SK-N-SH (cell line): Measurements from ENCODE around the gene COX8A. TPM values are rescaled to one million over a fixed set of nuclear protein-coding genes. Genes with fewer than 3 reads are reported as not detected.

Experiments
- CTCF ChIA-PET: fragments of 300-600, 350-600 bp; formaldehyde crosslinking; extraction: SDS; loops from one replicate; lab custom pipeline; 2021; lab: Yijun Ruan, JAX
- POLR2A ChIA-PET: fragments of 350-600 bp; sonication (Branson Sonifier 250); formaldehyde crosslinking; extraction: SDS; loops from one replicate; lab custom pipeline; 2020; ENCODE audit warnings: antibody characterized with exemption, inconsistent platforms; lab: Yijun Ruan, JAX
- DNase-seq: peaks from one replicate; pipeline ENCODE4 v3.0.0; 2012
- H2AFZ ChIP-seq: fragments of 200-600 bp; sonication (generic); 2 replicates; pipeline ENCODE4 v1.8.1; 2016; ENCODE audit warnings: antibody characterized with exemption, mild to moderate bottlenecking, low read depth
- H3F3A ChIP-seq: fragments of 200-600 bp; sonication (generic); replicated peaks from 2 replicates; pipeline ENCODE3; 2016; ENCODE audit warnings: antibody characterized with exemption, mild to moderate bottlenecking; ENCODE audit not compliant: insufficient read depth
- H3K27ac ChIP-seq, 2 experiments: fragments of 200-500 bp in 1 of 2; fragments of 200-600 bp in 1 of 2; sonication (Bioruptor generic) in 1 of 2; sonication (generic), shearing (Covaris generic) in 1 of 2; 2 replicates each; pipeline versions ENCODE4 v1.5.1 to v1.6.1; 2014 to 2016; ENCODE audit warnings: low read depth in 2 of 2, inconsistent platforms in 1 of 2, low read length in 1 of 2, mild to moderate bottlenecking in 1 of 2, mixed read lengths in 1 of 2
- H3K27me3 ChIP-seq: fragments of 200-600 bp; sonication (generic), shearing (Covaris generic); 2 replicates; pipeline ENCODE4 v1.6.1; 2016; ENCODE audit warnings: mixed run types; ENCODE audit not compliant: insufficient read depth
- H3K36me3 ChIP-seq, 2 experiments: fragments of 200-500 bp in 1 of 2; fragments of 200-600 bp in 1 of 2; sonication (Bioruptor generic) in 1 of 2; sonication (generic) in 1 of 2; replicated peaks in 1 of 2; 2 replicates each; pipeline versions ENCODE3 to v1.5.1; 2014 to 2016; ENCODE audit warnings: low read length in 1 of 2, mild to moderate bottlenecking in 1 of 2; ENCODE audit not compliant: insufficient read depth in 2 of 2, control insufficient read depth in 1 of 2
- H3K4me1 ChIP-seq, 2 experiments: fragments of 200-500 bp in 1 of 2; fragments of 200-600 bp in 1 of 2; sonication (Bioruptor generic) in 1 of 2; sonication (generic), shearing (Covaris generic) in 1 of 2; 2 replicates each; pipeline versions ENCODE4 v1.5.1 to v1.6.1; 2014 to 2016; ENCODE audit warnings: low read depth in 1 of 2, low read length in 1 of 2, mixed run types in 1 of 2; ENCODE audit not compliant: insufficient read depth in 2 of 2, control insufficient read depth in 1 of 2
- H3K4me2 ChIP-seq: fragments of 200-600 bp; sonication (generic), shearing (Covaris generic); 2 replicates; pipeline ENCODE4 v1.6.1; 2017; ENCODE audit warnings: mixed run types
- H3K4me3 ChIP-seq, 2 experiments: fragments of 200-500 bp in 1 of 2; fragments of 200-600 bp in 1 of 2; sonication (Bioruptor generic) in 1 of 2; sonication (generic), shearing (Covaris generic) in 1 of 2; 2 replicates each; pipeline versions ENCODE4 v1.5.1 to v1.8.1; 2014 to 2016; ENCODE audit warnings: low read depth in 2 of 2, inconsistent platforms in 1 of 2, low read length in 1 of 2, mild to moderate bottlenecking in 1 of 2, mixed read lengths in 1 of 2, moderate library complexity in 1 of 2
- H3K79me2 ChIP-seq: fragments of 200-600 bp; sonication (generic); 2 replicates; pipeline ENCODE4 v1.8.1; 2017; ENCODE audit warnings: mild to moderate bottlenecking; ENCODE audit not compliant: insufficient read depth
- H3K9ac ChIP-seq: fragments of 200-600 bp; sonication (generic); 2 replicates; pipeline ENCODE4 v1.6.1; 2017; ENCODE audit warnings: mixed run types
- H3K9me2 ChIP-seq: fragments of 200-600 bp; sonication (generic); 2 replicates; pipeline ENCODE4 v1.6.1; 2017; ENCODE audit warnings: mixed run types
- H3K9me3 ChIP-seq: fragments of 200-600 bp; sonication (generic); 2 replicates; pipeline ENCODE4 v1.6.1; 2017; ENCODE audit warnings: mixed run types, mild to moderate bottlenecking, moderate library complexity
- H4K20me1 ChIP-seq: fragments of 200-600 bp; sonication (generic); 2 replicates; pipeline ENCODE4 v1.6.1; 2017; ENCODE audit warnings: mild to moderate bottlenecking, mixed run types; ENCODE audit not compliant: insufficient read depth
- EZH2phosphoT487 ChIP-seq: fragments of 200-600 bp; sonication (generic); IDR thresholded peaks from 2 replicates; pipeline ENCODE4 v1.6.1; 2017; ENCODE audit warnings: low read depth, mixed run types, mild to moderate bottlenecking, antibody characterized with exemption, moderate library complexity, borderline replicate concordance
- FOXJ3 ChIP-seq: sonication (generic); formaldehyde crosslinking; IDR thresholded peaks from 2 replicates; pipeline ENCODE4 v1.5.1; 2020; ENCODE audit warnings: mild to moderate bottlenecking, missing genetic modification reagents
- FOXM1 ChIP-seq: IDR thresholded peaks from 2 replicates; pipeline ENCODE4 v1.4.0; 2012; ENCODE audit warnings: low read depth, mild to moderate bottlenecking
- GABPA ChIP-seq: IDR thresholded peaks from 2 replicates; pipeline ENCODE4 v1.4.0; 2012; ENCODE audit warnings: low read depth, mild to moderate bottlenecking
- GATA2 ChIP-seq: sonication (generic); formaldehyde crosslinking; IDR thresholded peaks from 2 replicates; pipeline ENCODE4 v1.5.0; 2020; ENCODE audit warnings: mild to moderate bottlenecking, missing genetic modification reagents
- IRF3 ChIP-seq: fragments of 150-350 bp; IDR thresholded peaks from 2 replicates; pipeline ENCODE4 v1.6.1; 2016; ENCODE audit warnings: mild to moderate bottlenecking, low read depth, low read length
- MAX ChIP-seq: IDR thresholded peaks from 2 replicates; pipeline ENCODE4 v1.4.0; 2012; ENCODE audit warnings: low read depth
- MXI1 ChIP-seq: IDR thresholded peaks from 2 replicates; pipeline ENCODE4 v1.6.1; 2012; ENCODE audit warnings: mild to moderate bottlenecking, low read depth, low read length, improper control_type of control experiment
- NFIC ChIP-seq: IDR thresholded peaks from 2 replicates; pipeline ENCODE4 v1.4.0; 2012; ENCODE audit warnings: borderline replicate concordance
- NRF1 ChIP-seq: IDR thresholded peaks from 2 replicates; pipeline ENCODE4 v1.6.1; 2012; ENCODE audit warnings: low read depth, mild to moderate bottlenecking, low read length
- TAF1 ChIP-seq: IDR thresholded peaks from 2 replicates; pipeline ENCODE4 v1.6.1; 2012; ENCODE audit warnings: low read depth, mild to moderate bottlenecking, low read length, moderate library complexity, borderline replicate concordance
- USF1 ChIP-seq: IDR thresholded peaks from 2 replicates; pipeline ENCODE4 v1.4.0; 2012; ENCODE audit warnings: low read depth, borderline replicate concordance
- YY1 ChIP-seq: IDR thresholded peaks from 2 replicates; pipeline ENCODE4 v1.4.0; 2012; ENCODE audit warnings: low read depth, mild to moderate bottlenecking
- WGBS: methylation state at CpG from one replicate; pipeline ENCODE4 v1.1.6; 2017; ENCODE audit warnings: low lambda C conversion rate; 5-methylcytosine and 5-hydroxymethylcytosine counted together
- polyA plus RNA-seq, 3 experiments: library from polyadenylated mRNA; depleted of rRNA; stranded (reverse); fragments of >200 nt; gene quantifications; 2 replicates each; pipeline ENCODE4 v1.2.3, GENCODE V29; 2012
- TF ChIP-seq, protein P1 (sequence below): IDR thresholded peaks from 2 replicates; pipeline ENCODE4 v1.6.1; 2012; ENCODE audit warnings: mild to moderate bottlenecking, low read depth, low read length, moderate library complexity
- TF ChIP-seq, protein P2 (sequence below): fragments of 150-350 bp; IDR thresholded peaks from 2 replicates; pipeline ENCODE4 v1.6.1; 2017; ENCODE audit warnings: antibody characterized with exemption, low read length, low read depth, borderline replicate concordance

Gene COX8A
- polyA plus RNA-seq, 1 of the 3 experiments (the other 2 are of a cell fraction), result 824 TPM

GRCh38 chr11:64003807-64004589 is 29.6 kb downstream of the COX8A start:
- H3K36me3 ChIP-seq, result peaks cover 0 to 20% of the 10 kb centered on the region in 2 experiments
- H3K27ac ChIP-seq, result no peak overlapping the region
- no peak overlapping the region for H3K4me2 ChIP-seq
- peaks cover 0 to 13% of the 10 kb centered on the region in 2 experiments; a peak in 2 of 4 replicates for H3K4me1 ChIP-seq
- ChIA-PET POLR2A (no interaction called here), CTCF (interaction anchor here (0.7 kb wide), 1 partner anchor 578 kb away, joined by 3 read pairs; no protein-coding TSS in a partner anchor)
- no peaks in the 10 kb centered on the region for H3F3A ChIP-seq
- peaks cover 17% of the 10 kb centered on the region for H4K20me1 ChIP-seq
- no peaks in the 10 kb centered on the region for H3K79me2 ChIP-seq
- no peaks in the 10 kb centered on the region for H3K27me3 ChIP-seq
- no peak for DNase-seq
- no peak overlapping the region for H3K4me3 ChIP-seq
- no peak overlapping the region for H2AFZ ChIP-seq
- no peaks in the 10 kb centered on the region for H3K9me2 ChIP-seq
- no peaks in the 10 kb centered on the region for H3K9me3 ChIP-seq
- no peak overlapping the region for H3K9ac ChIP-seq
- TF ChIP-seq TAF1, result no peak
- no peak for TF ChIP-seq EZH2phosphoT487
- TF ChIP-seq GATA2, result no peak
- TF ChIP-seq FOXJ3 (CRISPR knock-in tag), result no peak
- no peak for TF ChIP-seq IRF3
- TF ChIP-seq GABPA, result no peak
- no peak for TF ChIP-seq NFIC
- TF ChIP-seq FOXM1, result no peak
- TF ChIP-seq, protein P1, sequence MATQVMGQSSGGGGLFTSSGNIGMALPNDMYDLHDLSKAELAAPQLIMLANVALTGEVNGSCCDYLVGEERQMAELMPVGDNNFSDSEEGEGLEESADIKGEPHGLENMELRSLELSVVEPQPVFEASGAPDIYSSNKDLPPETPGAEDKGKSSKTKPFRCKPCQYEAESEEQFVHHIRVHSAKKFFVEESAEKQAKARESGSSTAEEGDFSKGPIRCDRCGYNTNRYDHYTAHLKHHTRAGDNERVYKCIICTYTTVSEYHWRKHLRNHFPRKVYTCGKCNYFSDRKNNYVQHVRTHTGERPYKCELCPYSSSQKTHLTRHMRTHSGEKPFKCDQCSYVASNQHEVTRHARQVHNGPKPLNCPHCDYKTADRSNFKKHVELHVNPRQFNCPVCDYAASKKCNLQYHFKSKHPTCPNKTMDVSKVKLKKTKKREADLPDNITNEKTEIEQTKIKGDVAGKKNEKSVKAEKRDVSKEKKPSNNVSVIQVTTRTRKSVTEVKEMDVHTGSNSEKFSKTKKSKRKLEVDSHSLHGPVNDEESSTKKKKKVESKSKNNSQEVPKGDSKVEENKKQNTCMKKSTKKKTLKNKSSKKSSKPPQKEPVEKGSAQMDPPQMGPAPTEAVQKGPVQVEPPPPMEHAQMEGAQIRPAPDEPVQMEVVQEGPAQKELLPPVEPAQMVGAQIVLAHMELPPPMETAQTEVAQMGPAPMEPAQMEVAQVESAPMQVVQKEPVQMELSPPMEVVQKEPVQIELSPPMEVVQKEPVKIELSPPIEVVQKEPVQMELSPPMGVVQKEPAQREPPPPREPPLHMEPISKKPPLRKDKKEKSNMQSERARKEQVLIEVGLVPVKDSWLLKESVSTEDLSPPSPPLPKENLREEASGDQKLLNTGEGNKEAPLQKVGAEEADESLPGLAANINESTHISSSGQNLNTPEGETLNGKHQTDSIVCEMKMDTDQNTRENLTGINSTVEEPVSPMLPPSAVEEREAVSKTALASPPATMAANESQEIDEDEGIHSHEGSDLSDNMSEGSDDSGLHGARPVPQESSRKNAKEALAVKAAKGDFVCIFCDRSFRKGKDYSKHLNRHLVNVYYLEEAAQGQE, result no peak
- TF ChIP-seq YY1, result no peak
- no peak for TF ChIP-seq MXI1
- TF ChIP-seq NRF1, result no peak
- TF ChIP-seq MAX, result no peak
- TF ChIP-seq USF1, result no peak
- TF ChIP-seq, protein P2, sequence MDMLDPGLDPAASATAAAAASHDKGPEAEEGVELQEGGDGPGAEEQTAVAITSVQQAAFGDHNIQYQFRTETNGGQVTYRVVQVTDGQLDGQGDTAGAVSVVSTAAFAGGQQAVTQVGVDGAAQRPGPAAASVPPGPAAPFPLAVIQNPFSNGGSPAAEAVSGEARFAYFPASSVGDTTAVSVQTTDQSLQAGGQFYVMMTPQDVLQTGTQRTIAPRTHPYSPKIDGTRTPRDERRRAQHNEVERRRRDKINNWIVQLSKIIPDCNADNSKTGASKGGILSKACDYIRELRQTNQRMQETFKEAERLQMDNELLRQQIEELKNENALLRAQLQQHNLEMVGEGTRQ, result no peak
- 86% methylated on average over 19 of the region's 23 CpGs for whole genome bisulfite sequencing
